ENCODE results near the gene GAREM1.

The GAREM1 gene

GRCh38 chr18:32446780-32447179, 23.9 kb downstream of the GAREM1 start:
- Histone ChIP-seq H3K9ac (ENCODE audit: low read length) (no peak overlapping the region), H3K4me2 (ENCODE audit: low read length) (no peak overlapping the region)

GRCh38 chr18:32445846-32446245, 24.8 kb downstream of the GAREM1 start:
- no peak overlapping the region for H3K9ac ChIP-seq (ENCODE audit: low read length)
- no peak for TF ChIP-seq EZH2 (IDR thresholded peaks at IDR 0.05; ENCODE audit: borderline replicate concordance, low read length)
- TF ChIP-seq CTCF (IDR thresholded peaks at IDR 0.05; ENCODE audit: low read length), result no peak
- H4K20me1 ChIP-seq (ENCODE audit: insufficient read depth, low read length), result no peaks in the 10 kb centered on the region
- H3K4me3 ChIP-seq (ENCODE audit: low read depth, low read length, poor library complexity, severe bottlenecking), result no peak overlapping the region
- no peaks in the 10 kb centered on the region for H3K27me3 ChIP-seq (ENCODE audit: insufficient read depth, low read length)
- H3K36me3 ChIP-seq (ENCODE audit: insufficient read depth, low read length), result no peaks in the 10 kb centered on the region
- no peaks in the 10 kb centered on the region for H3F3A ChIP-seq (ENCODE audit: insufficient read depth, low read length)
- H3K4me2 ChIP-seq (ENCODE audit: low read length), result no peak overlapping the region
- H3K4me1 ChIP-seq (ENCODE audit: insufficient read depth, low read length, severe bottlenecking), result no peaks in the 10 kb centered on the region
- H2AFZ ChIP-seq (ENCODE audit: low read length), result no peak overlapping the region
- no peaks in the 10 kb centered on the region for H3K9me2 ChIP-seq (ENCODE audit: low read depth, low read length)
- no peak overlapping the region for H3K27ac ChIP-seq (ENCODE audit: low read depth, low read length, poor library complexity, severe bottlenecking)
- no peaks in the 10 kb centered on the region for H3K9me3 ChIP-seq (ENCODE audit: low read length)
- no peaks in the 10 kb centered on the region for H3K79me2 ChIP-seq (ENCODE audit: insufficient read depth, low read length)

More at GRCh38 chr18:32446780-32447179, 23.9 kb downstream of the GAREM1 start:
- no peaks in the 10 kb centered on the region for H3K9me3 ChIP-seq (ENCODE audit: low read length)
- no peak for TF ChIP-seq CTCF (IDR thresholded peaks at IDR 0.05; ENCODE audit: low read length)
- no peak for TF ChIP-seq EZH2 (IDR thresholded peaks at IDR 0.05; ENCODE audit: borderline replicate concordance, low read length)
- no peaks in the 10 kb centered on the region for H3K4me1 ChIP-seq (ENCODE audit: insufficient read depth, low read length, severe bottlenecking)
- no peaks in the 10 kb centered on the region for H3F3A ChIP-seq (ENCODE audit: insufficient read depth, low read length)
- H2AFZ ChIP-seq (ENCODE audit: low read length), result no peak overlapping the region
- H4K20me1 ChIP-seq (ENCODE audit: insufficient read depth, low read length), result no peaks in the 10 kb centered on the region
- H3K36me3 ChIP-seq (ENCODE audit: insufficient read depth, low read length), result no peaks in the 10 kb centered on the region
- H3K27me3 ChIP-seq (ENCODE audit: insufficient read depth, low read length), result no peaks in the 10 kb centered on the region
- H3K4me3 ChIP-seq (ENCODE audit: low read depth, low read length, poor library complexity, severe bottlenecking), result no peak overlapping the region
- H3K9me2 ChIP-seq (ENCODE audit: low read depth, low read length), result no peaks in the 10 kb centered on the region
- no peak overlapping the region for H3K27ac ChIP-seq (ENCODE audit: low read depth, low read length, poor library complexity, severe bottlenecking)
- no peaks in the 10 kb centered on the region for H3K79me2 ChIP-seq (ENCODE audit: insufficient read depth, low read length)

DNA sequence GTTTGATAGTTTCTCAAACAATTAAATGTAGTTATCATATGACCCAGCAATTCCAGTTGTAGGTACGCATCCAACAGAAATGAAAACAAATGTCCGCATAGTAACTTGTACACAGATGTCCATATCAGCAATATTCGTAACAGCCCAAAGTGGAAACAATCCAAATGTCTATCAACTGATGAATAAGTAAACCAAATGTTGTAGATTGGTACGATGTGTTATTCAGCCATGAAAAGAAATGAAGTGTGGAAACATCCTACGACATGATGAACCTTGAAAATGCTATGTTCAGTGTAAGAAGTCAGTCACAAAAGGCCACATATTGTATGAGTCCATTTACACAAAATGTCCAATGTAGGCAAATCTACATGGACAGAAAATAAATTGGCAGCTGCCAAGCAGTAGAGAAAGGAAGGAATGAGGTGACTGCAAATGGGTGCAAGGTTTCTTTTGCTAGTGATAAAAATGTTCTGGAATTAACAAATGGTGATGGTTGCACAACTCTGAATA, 26.9 kb downstream of the GAREM1 start:
- Histone ChIP-seq H3K9ac (ENCODE audit: low read length) (no peak overlapping the region), H3K4me3 (ENCODE audit: low read depth, low read length, poor library complexity, severe bottlenecking) (no peak overlapping the region), H3K36me3 (ENCODE audit: insufficient read depth, low read length) (no peaks in the 10 kb centered on the region), H4K20me1 (ENCODE audit: insufficient read depth, low read length) (no peaks in the 10 kb centered on the region), H3F3A (ENCODE audit: insufficient read depth, low read length) (no peaks in the 10 kb centered on the region), H2AFZ (ENCODE audit: low read length) (no peak overlapping the region), H3K9me3 (ENCODE audit: low read length) (no peaks in the 10 kb centered on the region), H3K4me2 (ENCODE audit: low read length) (no peak overlapping the region), H3K27ac (ENCODE audit: low read depth, low read length, poor library complexity, severe bottlenecking) (no peak overlapping the region), H3K79me2 (ENCODE audit: insufficient read depth, low read length) (no peaks in the 10 kb centered on the region), H3K4me1 (ENCODE audit: insufficient read depth, low read length, severe bottlenecking) (no peaks in the 10 kb centered on the region), H3K9me2 (ENCODE audit: low read depth, low read length) (no peaks in the 10 kb centered on the region), H3K27me3 (ENCODE audit: insufficient read depth, low read length) (no peaks in the 10 kb centered on the region)
- TF ChIP-seq EZH2 (IDR thresholded peaks at IDR 0.05; ENCODE audit: borderline replicate concordance, low read length) (no peak), CTCF (IDR thresholded peaks at IDR 0.05; ENCODE audit: low read length) (no peak)
